HCT116 (cell line): ENCODE data around the gene ACTBL2. TPM values are rescaled to one million over a fixed set of nuclear protein-coding genes. Genes with fewer than 3 reads are reported as not detected.

Source experiments
- ATAC-seq: fragments of 200-7000 bp; cut with Tn5 transposase; 2 replicates; pipeline ENCODE4 v1.9.1; 2020; ENCODE audit warnings: mild to moderate bottlenecking, moderate library complexity
- BruUV-seq: library from RNA; stranded (reverse); fragments of 400-500 nt; replicated peaks from 2 replicates; lab custom pipeline; 2021; lab: Mats Ljungman, UMichigan
- CTCF ChIA-PET: fragments of 300-600 bp; sonication (Branson Sonifier 250); formaldehyde crosslinking; loops from one replicate; lab custom pipeline; 2021; ENCODE audit warnings: antibody characterized with exemption; lab: Charles Lee
- POLR2A ChIA-PET: fragments of 300-600, 350-600 bp; sonication (Branson Sonifier 250); formaldehyde crosslinking; loops from one replicate; lab custom pipeline; 2021; ENCODE audit warnings: antibody characterized with exemption; lab: Charles Lee
- RAD21 ChIA-PET, 2 experiments: fragments of 300-600 bp; sonication (Branson Sonifier 250); formaldehyde crosslinking; loops; one replicate each; lab custom pipeline; 2023; ENCODE audit warnings: low total read pairs in 2 of 2; ENCODE audit not compliant: uncharacterized antibody in 2 of 2, unreplicated experiment in 2 of 2, low non-redundant PET in 1 of 2; lab: Charles Lee
- DNase-seq: peaks from one replicate; pipeline ENCODE4 v3.0.0-alpha.2; 2010; ENCODE audit warnings: low read depth, low spot score
- H2AFZ ChIP-seq: fragments of 200-600 bp; shearing (Covaris generic), sonication (generic); 2 replicates; pipeline ENCODE4 v1.6.1; 2017; ENCODE audit warnings: low read depth, mixed run types, mixed read lengths, antibody characterized with exemption, low read length; ENCODE audit not compliant: poor library complexity, severe bottlenecking
- H3K27ac ChIP-seq: 2 replicates; pipeline ENCODE4 v1.5.1; 2012; ENCODE audit warnings: low read depth, low read length
- H3K27me3 ChIP-seq: fragments of 200-600 bp; sonication (generic); 2 replicates; pipeline ENCODE4 v1.6.1; 2016; ENCODE audit warnings: mixed run types, low read length, mixed read lengths; ENCODE audit not compliant: insufficient read depth
- H3K36me3 ChIP-seq, 2 experiments: fragments of 200-500 bp in 1 of 2; fragments of 200-600 bp in 1 of 2; sonication (Bioruptor generic) in 1 of 2; sonication (generic) in 1 of 2; 2 replicates each; pipeline versions ENCODE4 v1.5.1 to v1.6.1; 2014 to 2016; ENCODE audit warnings: low read length in 2 of 2, inconsistent platforms in 1 of 2, mixed read lengths in 1 of 2, mixed run types in 1 of 2; ENCODE audit not compliant: insufficient read depth in 2 of 2, control insufficient read depth in 1 of 2
- H3K4me1 ChIP-seq, 2 experiments: fragments of 200-600 bp in 1 of 2; sonication (generic) in 1 of 2; 2 replicates each; pipeline versions ENCODE4 v1.5.1 to v1.6.1; 2012 to 2017; ENCODE audit warnings: low read length in 2 of 2, inconsistent platforms in 1 of 2, mild to moderate bottlenecking in 1 of 2, mixed read lengths in 1 of 2, mixed run types in 1 of 2, moderate library complexity in 1 of 2; ENCODE audit not compliant: insufficient read depth in 2 of 2, control insufficient read depth in 1 of 2
- H3K4me2 ChIP-seq: fragments of 200-600 bp; sonication (generic); 2 replicates; pipeline ENCODE4 v1.6.1; 2017; ENCODE audit warnings: mixed run types, low read length, mixed read lengths
- H3K4me3 ChIP-seq, 2 experiments: fragments of 200-600 bp in 1 of 2; sonication (generic) in 1 of 2; replicated peaks in 1 of 2; 2 replicates each; pipeline ENCODE4 v1.5.1; 2011 to 2016; ENCODE audit warnings: low read length in 2 of 2, control low read depth in 1 of 2, low read depth in 1 of 2, mild to moderate bottlenecking in 1 of 2, mixed read lengths in 1 of 2, mixed run types in 1 of 2
- H3K79me2 ChIP-seq: fragments of 200-600 bp; sonication (generic); 2 replicates; pipeline ENCODE4 v1.6.1; 2017; ENCODE audit warnings: mild to moderate bottlenecking, mixed run types, low read length, moderate library complexity, mixed read lengths; ENCODE audit not compliant: insufficient read depth
- H3K9ac ChIP-seq: fragments of 200-600 bp; sonication (generic); 2 replicates; pipeline ENCODE4 v1.6.1; 2016; ENCODE audit warnings: low read length, mixed read lengths
- H3K9me2 ChIP-seq: fragments of 200-600 bp; sonication (generic), shearing (Covaris generic); 2 replicates; pipeline ENCODE4 v1.6.1; 2017; ENCODE audit warnings: mixed run types, mild to moderate bottlenecking, moderate library complexity; ENCODE audit not compliant: insufficient read depth
- H3K9me3 ChIP-seq, 2 experiments: fragments of 200-500 bp in 1 of 2; fragments of 200-600 bp in 1 of 2; sonication (Bioruptor generic) in 1 of 2; sonication (generic) in 1 of 2; 2 replicates each; pipeline ENCODE4 v1.6.1; 2014 to 2017; ENCODE audit warnings: low read length in 2 of 2, mixed read lengths in 2 of 2, inconsistent platforms in 1 of 2, low read depth in 1 of 2, mild to moderate bottlenecking in 1 of 2, mixed run types in 1 of 2, moderate library complexity in 1 of 2; ENCODE audit not compliant: control insufficient read depth in 1 of 2, insufficient read depth in 1 of 2
- H4K20me1 ChIP-seq: fragments of 200-600 bp; sonication (generic), shearing (Covaris generic); 2 replicates; pipeline ENCODE4 v1.6.1; 2017; ENCODE audit warnings: mixed run types, mild to moderate bottlenecking, moderate library complexity; ENCODE audit not compliant: insufficient read depth
- CBX3 ChIP-seq: IDR thresholded peaks from 2 replicates; pipeline ENCODE4 v1.6.1; 2012; ENCODE audit warnings: low read depth
- CEBPB ChIP-seq: IDR thresholded peaks from 2 replicates; pipeline ENCODE4 v1.6.1; 2012; ENCODE audit warnings: low read depth
- ELF1 ChIP-seq: IDR thresholded peaks from 2 replicates; pipeline ENCODE4 v1.6.1; 2012; ENCODE audit warnings: low read depth, borderline replicate concordance
- EZH2 ChIP-seq: fragments of 200-600 bp; sonication (generic); IDR thresholded peaks from 2 replicates; pipeline ENCODE4 v1.6.1; 2017; ENCODE audit warnings: antibody characterized with exemption, mixed run types
- EZH2phosphoT487 ChIP-seq: fragments of 200-600 bp; IDR thresholded peaks from 2 replicates; pipeline ENCODE4 v1.6.1; 2018; ENCODE audit warnings: antibody characterized with exemption, borderline replicate concordance
- POLR2A ChIP-seq: IDR thresholded peaks from 2 replicates; pipeline ENCODE4 v1.7.0; 2011; ENCODE audit warnings: borderline replicate concordance; ENCODE audit not compliant: insufficient read depth, insufficient read length; ENCODE audit errors: extremely low read depth
- POLR2AphosphoS5 ChIP-seq: IDR thresholded peaks from 2 replicates; pipeline ENCODE4 v1.6.1; 2011; ENCODE audit warnings: mild to moderate bottlenecking, low read depth, low read length, moderate library complexity
- RAD21 ChIP-seq: IDR thresholded peaks from 2 replicates; pipeline ENCODE4 v1.6.1; 2012; ENCODE audit warnings: low read depth, mild to moderate bottlenecking
- SIN3A ChIP-seq: IDR thresholded peaks from 2 replicates; pipeline ENCODE4 v1.6.1; 2012; ENCODE audit warnings: low read depth
- SP1 ChIP-seq: IDR thresholded peaks from 2 replicates; pipeline ENCODE4 v1.6.1; 2012; ENCODE audit warnings: low read depth
- SRF ChIP-seq: IDR thresholded peaks from 2 replicates; pipeline ENCODE4 v1.6.1; 2012; ENCODE audit warnings: low read depth
- TCF7L2 ChIP-seq: IDR thresholded peaks from 2 replicates; pipeline ENCODE4 v1.7.0; 2011; ENCODE audit warnings: borderline replicate concordance, inconsistent platforms; ENCODE audit not compliant: insufficient read depth, insufficient read length; ENCODE audit errors: extremely low read depth
- YY1 ChIP-seq: IDR thresholded peaks from 2 replicates; pipeline ENCODE4 v1.6.1; 2011; ENCODE audit warnings: low read length, low read depth, moderate library complexity, mild to moderate bottlenecking; ENCODE audit not compliant: insufficient replicate concordance; ENCODE audit errors: extremely low read depth
- intact Hi-C: fragments of 100-400 bp; cut with micrococcal nuclease; formaldehyde crosslinking; loops from 2 replicates; pipeline ENCODE4 v1.10.0; 2022
- total RNA-seq: library from RNA; stranded (reverse); gene quantifications from one replicate; pipeline ENCODE4 v1.2.1, GENCODE V29; 2021; ENCODE audit not compliant: unreplicated experiment
- TF ChIP-seq, protein P1 (sequence below): IDR thresholded peaks from 2 replicates; pipeline ENCODE4 v1.6.1; 2012
- TF ChIP-seq, protein P2 (sequence below): IDR thresholded peaks from 2 replicates; pipeline ENCODE4 v1.6.1; 2012; ENCODE audit warnings: low read depth

The ACTBL2 gene
- total RNA-seq, 1 experiment from 2014 or later = 0.07 TPM

DNA sequence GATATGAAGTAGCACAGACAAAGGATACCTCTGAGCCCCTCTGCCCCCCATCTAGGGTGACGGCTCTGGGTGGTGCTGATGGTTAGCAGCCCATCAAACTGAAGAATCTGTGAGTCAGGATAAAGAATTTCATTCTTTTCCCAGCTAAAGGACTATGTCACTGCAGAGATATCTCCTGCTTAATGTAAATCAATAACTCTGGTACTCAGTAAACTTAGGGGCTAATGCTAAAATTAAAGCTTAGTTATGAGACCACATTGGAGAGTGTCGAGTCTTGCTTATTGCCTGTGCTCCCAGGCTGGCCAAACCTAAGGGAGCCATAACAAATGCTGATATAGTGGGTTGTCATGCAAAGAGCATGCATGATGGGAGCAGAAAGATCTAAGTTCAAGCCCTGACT lies 25.6 kb upstream of the ACTBL2 start:
- CTCF ChIA-PET = no interaction called here

DNA sequence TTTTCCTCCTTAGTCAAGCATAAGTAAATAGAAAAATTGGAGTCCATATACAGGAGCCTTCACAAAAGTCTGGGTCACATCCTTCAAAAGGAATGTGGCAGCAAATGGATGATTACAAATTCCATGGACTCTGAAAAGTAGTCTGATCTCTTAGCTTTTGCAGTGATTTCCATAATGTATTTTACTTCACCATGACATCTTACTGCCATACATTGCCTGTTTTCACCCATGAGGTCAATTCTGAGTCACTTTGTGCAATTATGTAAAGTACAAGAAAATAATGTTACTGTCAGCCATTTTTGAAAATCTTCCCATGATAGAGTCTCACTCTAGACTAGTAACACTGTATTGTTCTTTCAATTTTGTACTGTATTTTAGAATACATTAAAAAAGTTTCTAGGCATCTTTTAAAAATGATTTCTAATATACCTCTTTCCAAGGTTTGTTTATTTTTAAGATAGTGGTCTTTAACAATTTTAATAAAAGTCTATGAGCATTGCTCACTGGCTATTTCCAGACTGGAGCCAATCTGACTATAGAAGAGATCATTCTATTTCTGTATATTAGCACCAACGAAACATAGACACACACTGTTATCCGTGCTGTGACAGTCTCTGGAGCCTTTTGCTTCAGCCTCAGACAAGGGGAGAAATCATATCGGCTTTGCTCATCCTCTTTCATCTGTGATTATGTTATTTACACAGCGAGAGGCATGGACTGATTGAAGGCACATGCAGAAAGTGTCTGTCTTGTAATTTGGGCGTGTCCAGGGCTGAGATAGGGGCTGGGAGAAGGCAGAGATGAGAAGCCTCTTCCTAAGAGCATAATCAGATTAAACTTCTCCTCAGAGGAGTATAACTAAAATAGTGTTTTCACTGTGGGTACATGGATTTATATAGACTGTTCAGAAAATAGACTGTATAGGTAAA lies 22.9 kb upstream of the ACTBL2 start:
- no peak for ATAC-seq
- BruUV-seq = no TSS peak
- POLR2A ChIA-PET = no interaction called here
- TF ChIP-seq, protein P1, sequence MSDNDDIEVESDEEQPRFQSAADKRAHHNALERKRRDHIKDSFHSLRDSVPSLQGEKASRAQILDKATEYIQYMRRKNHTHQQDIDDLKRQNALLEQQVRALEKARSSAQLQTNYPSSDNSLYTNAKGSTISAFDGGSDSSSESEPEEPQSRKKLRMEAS = no peak
- TF ChIP-seq CEBPB (no peak), SP1 (no peak), SIN3A (no peak), CBX3 (no peak), EZH2 (no peak), SRF (no peak), TCF7L2 (no peak), ELF1 (no peak), POLR2AphosphoS5 (no peak), POLR2A (no peak), RAD21 (no peak), EZH2phosphoT487 (no peak)
- TF ChIP-seq, protein P2, sequence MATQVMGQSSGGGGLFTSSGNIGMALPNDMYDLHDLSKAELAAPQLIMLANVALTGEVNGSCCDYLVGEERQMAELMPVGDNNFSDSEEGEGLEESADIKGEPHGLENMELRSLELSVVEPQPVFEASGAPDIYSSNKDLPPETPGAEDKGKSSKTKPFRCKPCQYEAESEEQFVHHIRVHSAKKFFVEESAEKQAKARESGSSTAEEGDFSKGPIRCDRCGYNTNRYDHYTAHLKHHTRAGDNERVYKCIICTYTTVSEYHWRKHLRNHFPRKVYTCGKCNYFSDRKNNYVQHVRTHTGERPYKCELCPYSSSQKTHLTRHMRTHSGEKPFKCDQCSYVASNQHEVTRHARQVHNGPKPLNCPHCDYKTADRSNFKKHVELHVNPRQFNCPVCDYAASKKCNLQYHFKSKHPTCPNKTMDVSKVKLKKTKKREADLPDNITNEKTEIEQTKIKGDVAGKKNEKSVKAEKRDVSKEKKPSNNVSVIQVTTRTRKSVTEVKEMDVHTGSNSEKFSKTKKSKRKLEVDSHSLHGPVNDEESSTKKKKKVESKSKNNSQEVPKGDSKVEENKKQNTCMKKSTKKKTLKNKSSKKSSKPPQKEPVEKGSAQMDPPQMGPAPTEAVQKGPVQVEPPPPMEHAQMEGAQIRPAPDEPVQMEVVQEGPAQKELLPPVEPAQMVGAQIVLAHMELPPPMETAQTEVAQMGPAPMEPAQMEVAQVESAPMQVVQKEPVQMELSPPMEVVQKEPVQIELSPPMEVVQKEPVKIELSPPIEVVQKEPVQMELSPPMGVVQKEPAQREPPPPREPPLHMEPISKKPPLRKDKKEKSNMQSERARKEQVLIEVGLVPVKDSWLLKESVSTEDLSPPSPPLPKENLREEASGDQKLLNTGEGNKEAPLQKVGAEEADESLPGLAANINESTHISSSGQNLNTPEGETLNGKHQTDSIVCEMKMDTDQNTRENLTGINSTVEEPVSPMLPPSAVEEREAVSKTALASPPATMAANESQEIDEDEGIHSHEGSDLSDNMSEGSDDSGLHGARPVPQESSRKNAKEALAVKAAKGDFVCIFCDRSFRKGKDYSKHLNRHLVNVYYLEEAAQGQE = no peak

More for the DNA sequence above, 25.6 kb upstream of the ACTBL2 start:
- no peak for DNase-seq
- Histone ChIP-seq H3K9me2 (no peaks in the 10 kb centered on the region), H3K4me3 (no peak overlapping the region), H3K9ac (no peak overlapping the region), H3K27me3 (no peaks in the 10 kb centered on the region), H3K4me2 (no peak overlapping the region), H3K9me3 (no peaks in the 10 kb centered on the region), H3K4me1 (peaks cover 0 to 7% of the 10 kb centered on the region in 2 experiments; a peak in 1 of 4 replicates), H3K36me3 (no peaks in the 10 kb centered on the region), H3K27ac (no peak overlapping the region), H4K20me1 (no peaks in the 10 kb centered on the region), H3K79me2 (no peaks in the 10 kb centered on the region), H2AFZ (no peak overlapping the region)
- no peak for ATAC-seq
- RAD21 ChIA-PET = no interaction called here
- no TSS peak for BruUV-seq
- no peak for TF ChIP-seq YY1
- POLR2A ChIA-PET = no interaction called here
- intact Hi-C loops = no loop called here

More for the DNA sequence above, 22.9 kb upstream of the ACTBL2 start:
- Histone ChIP-seq H4K20me1 (no peaks in the 10 kb centered on the region), H3K4me2 (no peak overlapping the region), H3K9me3 (no peaks in the 10 kb centered on the region), H2AFZ (peak overlapping the region; percentile 18), H3K79me2 (no peaks in the 10 kb centered on the region), H3K9ac (no peak overlapping the region), H3K4me3 (no peak overlapping the region), H3K36me3 (no peaks in the 10 kb centered on the region), H3K27ac (no peak overlapping the region), H3K27me3 (no peaks in the 10 kb centered on the region), H3K4me1 (peaks cover 3 to 17% of the 10 kb centered on the region in 2 experiments; a peak in 3 of 4 replicates), H3K9me2 (no peaks in the 10 kb centered on the region)
- intact Hi-C loops = no loop called here
- RAD21 ChIA-PET = interaction anchor here in 1 of 2 experiments (0.5 kb wide), 1 partner anchor 587 kb away, joined by 4 read pairs; no protein-coding TSS in a partner anchor
- CTCF ChIA-PET = no interaction called here
- no peak for DNase-seq
